22Rv1 (cell line): Measurements from ENCODE around the gene PIK3R1.

Experiments used
- H3K27ac ChIP-seq: fragments of 450-650 bp; 2 replicates; pipeline ENCODE4 v1.5.1; 2017
- ZFX ChIP-seq: fragments of 450-650 bp; IDR thresholded peaks from 2 replicates; pipeline ENCODE4 v1.6.1; 2017; ENCODE audit warnings: antibody characterized with exemption, borderline replicate concordance
- TF ChIP-seq, protein P1 (sequence below): fragments of 450-650 bp; IDR thresholded peaks from 2 replicates; pipeline ENCODE4 v1.5.1; 2017; ENCODE audit warnings: mild to moderate bottlenecking

Gene PIK3R1

DNA sequence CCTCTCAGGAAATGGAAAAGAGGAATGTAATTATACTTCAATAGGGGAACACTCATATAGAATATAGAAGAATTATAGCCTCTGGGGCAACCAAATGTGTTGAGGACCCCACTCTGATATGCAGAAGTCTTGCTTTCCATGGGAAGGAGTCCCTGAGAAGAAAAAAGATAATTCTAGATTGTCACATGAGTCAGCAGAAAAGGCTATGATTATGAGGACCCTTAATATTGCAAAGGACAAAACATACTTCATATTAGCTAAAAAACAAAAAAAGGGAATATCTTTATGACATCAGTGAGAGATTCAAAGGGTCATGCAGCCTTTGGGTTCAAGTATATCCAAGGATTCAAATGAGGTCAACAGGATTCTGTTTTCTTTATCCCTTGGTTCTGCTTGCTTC lies 119.5 kb downstream of the PIK3R1 start:
- no peak overlapping the region for H3K27ac ChIP-seq
- TF ChIP-seq, protein P1, sequence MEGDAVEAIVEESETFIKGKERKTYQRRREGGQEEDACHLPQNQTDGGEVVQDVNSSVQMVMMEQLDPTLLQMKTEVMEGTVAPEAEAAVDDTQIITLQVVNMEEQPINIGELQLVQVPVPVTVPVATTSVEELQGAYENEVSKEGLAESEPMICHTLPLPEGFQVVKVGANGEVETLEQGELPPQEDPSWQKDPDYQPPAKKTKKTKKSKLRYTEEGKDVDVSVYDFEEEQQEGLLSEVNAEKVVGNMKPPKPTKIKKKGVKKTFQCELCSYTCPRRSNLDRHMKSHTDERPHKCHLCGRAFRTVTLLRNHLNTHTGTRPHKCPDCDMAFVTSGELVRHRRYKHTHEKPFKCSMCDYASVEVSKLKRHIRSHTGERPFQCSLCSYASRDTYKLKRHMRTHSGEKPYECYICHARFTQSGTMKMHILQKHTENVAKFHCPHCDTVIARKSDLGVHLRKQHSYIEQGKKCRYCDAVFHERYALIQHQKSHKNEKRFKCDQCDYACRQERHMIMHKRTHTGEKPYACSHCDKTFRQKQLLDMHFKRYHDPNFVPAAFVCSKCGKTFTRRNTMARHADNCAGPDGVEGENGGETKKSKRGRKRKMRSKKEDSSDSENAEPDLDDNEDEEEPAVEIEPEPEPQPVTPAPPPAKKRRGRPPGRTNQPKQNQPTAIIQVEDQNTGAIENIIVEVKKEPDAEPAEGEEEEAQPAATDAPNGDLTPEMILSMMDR: no peak
- TF ChIP-seq ZFX: no peak

DNA sequence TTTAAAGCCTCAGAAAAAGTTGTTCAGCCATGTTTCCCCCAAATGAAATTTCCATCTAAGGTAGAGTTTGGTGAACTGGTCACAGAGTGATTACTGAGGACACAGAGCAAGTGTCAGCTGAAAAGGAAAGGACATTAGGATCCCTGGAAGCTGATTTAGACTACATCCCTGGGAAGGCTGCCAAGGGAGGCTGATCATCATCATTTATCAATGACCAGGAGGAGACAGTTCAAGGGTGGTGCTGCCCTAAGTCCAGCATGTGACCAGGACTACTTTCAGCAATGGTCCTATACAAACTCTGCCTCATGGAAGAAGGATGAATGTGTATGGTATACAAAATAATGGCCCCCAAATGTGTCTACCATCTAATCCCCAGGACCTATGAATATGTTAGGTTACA lies 120.6 kb downstream of the PIK3R1 start:
- no peak overlapping the region for H3K27ac ChIP-seq
- TF ChIP-seq, protein P1: no peak
- TF ChIP-seq ZFX: no peak

DNA sequence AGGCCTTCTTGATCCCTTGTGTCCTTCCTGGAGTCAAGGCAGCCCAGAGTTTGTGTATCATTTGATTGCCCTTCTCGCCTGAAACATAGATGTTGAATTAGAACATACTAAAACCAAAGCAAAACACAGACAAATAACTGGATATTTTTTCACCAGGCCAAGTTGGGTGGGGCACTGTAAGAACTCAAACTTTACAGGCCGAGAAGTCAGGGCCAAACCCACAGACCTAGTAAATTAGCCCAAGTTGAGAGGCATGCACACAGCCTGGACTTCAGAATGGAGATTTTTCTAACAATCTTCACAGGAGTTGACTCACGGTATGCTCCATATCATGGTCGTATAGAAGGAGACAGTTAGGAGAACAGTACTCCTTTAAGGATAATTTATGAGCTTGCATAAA lies 121.7 kb downstream of the PIK3R1 start:
- TF ChIP-seq ZFX: no peak
- TF ChIP-seq, protein P1: no peak
- H3K27ac ChIP-seq: no peak overlapping the region

DNA sequence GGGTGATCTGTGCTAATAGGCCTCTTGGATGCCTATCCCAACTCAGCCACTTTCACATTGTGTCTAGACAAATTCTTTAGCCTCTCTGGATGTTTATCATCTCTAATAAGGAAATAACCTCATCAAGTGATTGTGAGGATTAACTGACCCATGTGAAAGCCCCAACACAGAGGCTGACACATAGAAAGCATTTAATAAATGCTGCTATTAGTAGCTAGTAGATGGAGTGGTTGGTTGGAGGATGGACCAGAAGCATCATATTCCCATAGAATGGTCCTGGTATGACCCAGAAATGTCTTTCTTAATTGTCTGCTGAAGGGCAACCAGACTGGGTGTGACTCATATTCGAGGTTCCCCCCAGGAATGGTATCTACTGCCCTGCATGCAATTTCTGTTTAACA lies 124.4 kb downstream of the PIK3R1 start:
- TF ChIP-seq, protein P1: no peak
- no peak for TF ChIP-seq ZFX
- no peak overlapping the region for H3K27ac ChIP-seq

DNA sequence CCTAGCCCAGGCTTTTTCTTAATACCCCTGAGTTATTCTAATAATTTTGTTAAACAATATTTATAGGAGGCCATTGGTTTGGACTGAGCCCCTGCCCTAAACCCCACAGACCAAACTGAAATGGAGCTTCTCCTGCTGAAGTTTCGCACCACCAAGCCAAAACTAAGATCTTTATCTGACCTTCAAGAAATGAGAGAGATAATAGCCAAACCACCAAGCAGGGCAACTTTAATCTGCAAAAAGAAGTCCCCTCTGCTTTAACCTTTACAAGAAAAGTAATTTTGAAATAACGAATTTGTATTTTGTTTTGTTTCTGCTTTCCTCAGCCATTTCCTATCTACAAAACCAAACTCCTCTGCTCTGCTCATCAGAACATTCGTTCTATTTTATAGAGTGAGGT lies 125.5 kb downstream of the PIK3R1 start:
- no peak overlapping the region for H3K27ac ChIP-seq
- TF ChIP-seq ZFX: no peak
- TF ChIP-seq, protein P1: no peak

DNA sequence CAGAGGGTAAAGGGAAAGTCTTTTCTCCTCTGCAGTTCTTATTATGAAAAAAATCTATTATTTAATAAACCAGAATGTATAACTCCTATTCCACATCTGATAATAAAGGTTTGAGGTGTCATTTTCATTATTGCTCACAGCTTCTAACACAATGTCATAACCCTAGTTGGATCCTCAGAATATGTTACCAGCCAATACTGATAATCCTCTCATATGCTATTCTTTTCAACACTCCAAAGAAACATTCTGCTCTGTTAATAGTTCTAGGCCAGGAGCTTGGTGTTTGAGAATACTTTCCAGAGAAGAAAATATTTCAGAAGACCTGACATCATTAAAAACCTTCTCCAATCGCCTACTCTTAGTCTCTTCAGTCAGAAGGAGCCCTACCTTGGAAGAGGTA lies 127.1 kb downstream of the PIK3R1 start:
- H3K27ac ChIP-seq: no peak overlapping the region
- TF ChIP-seq ZFX: no peak
- TF ChIP-seq, protein P1: no peak

DNA sequence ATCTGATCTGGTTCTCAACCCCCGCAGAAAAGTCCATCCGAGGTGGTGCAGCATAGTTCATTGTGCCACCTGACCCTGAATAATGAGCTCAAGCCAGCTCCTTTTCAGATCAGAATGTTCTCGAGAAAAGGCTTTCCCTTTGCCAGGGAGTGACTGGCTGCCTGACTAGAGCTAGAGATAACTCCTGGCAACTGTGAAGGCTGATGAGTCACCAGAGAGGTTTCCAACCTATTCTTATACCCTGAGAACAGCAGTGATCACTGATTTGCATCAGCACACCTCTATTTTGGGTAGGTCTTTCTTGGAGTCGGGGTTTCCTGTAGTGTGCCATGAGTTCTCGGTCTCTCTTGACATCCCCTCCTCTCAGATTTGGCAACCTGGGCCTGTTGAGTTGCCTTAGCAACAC lies 127.9 kb downstream of the PIK3R1 start:
- TF ChIP-seq ZFX: no peak
- TF ChIP-seq, protein P1: no peak
- no peak overlapping the region for H3K27ac ChIP-seq
